Caco-2 (cell line): ENCODE measurements around the gene ACTL7B. TPM values are rescaled to one million over a fixed set of nuclear protein-coding genes. Genes with fewer than 3 reads are reported as not detected.
"Not testable (repeated sequence)": the region's sequence is repeated elsewhere in the genome, so short reads cannot be mapped to it uniquely, and the experiment has no call there.

Experiments used
- BruUV-seq: library from RNA; stranded (reverse); fragments of 400-500 nt; replicated peaks from 2 replicates; lab custom pipeline; 2021; lab: Mats Ljungman, UMichigan
- CTCF ChIA-PET: fragments of 300-600 bp; sonication (Branson Sonifier 250); formaldehyde crosslinking; loops from one replicate; lab custom pipeline; 2022; ENCODE audit warnings: antibody characterized with exemption; lab: Charles Lee
- POLR2A ChIA-PET: fragments of 300-600 bp; sonication (Branson Sonifier 250); formaldehyde crosslinking; loops from one replicate; lab custom pipeline; 2022; ENCODE audit warnings: antibody characterized with exemption; lab: Charles Lee
- DNase-seq, 2 experiments: peaks; one replicate each; pipeline versions ENCODE4 v3.0.0 to v3.0.0-alpha.2; 2020 to 2022
- H3K27me3 ChIP-seq: replicated peaks from 2 replicates; pipeline ENCODE4 v1.6.0; 2011; ENCODE audit warnings: low read length; ENCODE audit not compliant: control insufficient read depth, insufficient read depth
- H3K36me3 ChIP-seq: 2 replicates; pipeline ENCODE4 v1.5.1; 2011; ENCODE audit warnings: low read length; ENCODE audit not compliant: control insufficient read depth, insufficient read depth
- H3K4me1 ChIP-seq: fragments of 250-450 bp; sonication (Bioruptor Pico); 2 replicates; pipeline ENCODE4 v1.5.1; 2020; ENCODE audit warnings: mild to moderate bottlenecking
- H3K4me3 ChIP-seq: 2 replicates; pipeline ENCODE4 v1.5.1; 2011; ENCODE audit warnings: low read depth, mild to moderate bottlenecking, control low read depth, low read length
- H3K9me3 ChIP-seq: fragments of 250-450 bp; sonication (Bioruptor Pico); 2 replicates; pipeline ENCODE4 v1.5.1; 2020; ENCODE audit warnings: mild to moderate bottlenecking, moderate library complexity
- H3K27ac Mint-ChIP-seq: one replicate; pipeline ENCODE4 v1.8.0; 2022; ENCODE audit warnings: mixed read lengths; ENCODE audit not compliant: unreplicated experiment
- H3K27me3 Mint-ChIP-seq: one replicate; pipeline ENCODE4 v1.8.0; 2022; ENCODE audit warnings: mixed read lengths; ENCODE audit not compliant: insufficient read depth, unreplicated experiment
- H3K36me3 Mint-ChIP-seq: one replicate; pipeline ENCODE4 v1.8.0; 2022; ENCODE audit warnings: mild to moderate bottlenecking, mixed read lengths; ENCODE audit not compliant: insufficient read depth, unreplicated experiment
- H3K4me1 Mint-ChIP-seq: one replicate; pipeline ENCODE4 v1.8.0; 2022; ENCODE audit warnings: low read depth, mixed read lengths; ENCODE audit not compliant: unreplicated experiment
- H3K4me3 Mint-ChIP-seq: one replicate; pipeline ENCODE4 v1.8.0; 2022; ENCODE audit warnings: mild to moderate bottlenecking, moderate library complexity, mixed read lengths; ENCODE audit not compliant: unreplicated experiment
- H3K9me3 Mint-ChIP-seq: one replicate; pipeline ENCODE4 v1.8.0; 2022; ENCODE audit warnings: mixed read lengths; ENCODE audit not compliant: unreplicated experiment
- CTCF ChIP-seq, 2 experiments: fragments of 200-600 bp in 1 of 2; IDR thresholded peaks; 1 replicate in 1 of 2; 2 replicates in 1 of 2; pipeline versions ENCODE4 v1.5.1 to v1.8.0; 2011 to 2022; ENCODE audit warnings: antibody characterized with exemption in 1 of 2, control low read depth in 1 of 2, inconsistent platforms in 1 of 2, low read depth in 1 of 2, low read length in 1 of 2, mild to moderate bottlenecking in 1 of 2, moderate library complexity in 1 of 2; ENCODE audit not compliant: insufficient read depth in 1 of 2, severe bottlenecking in 1 of 2, unreplicated experiment in 1 of 2
- intact Hi-C: fragments of 100-400 bp; cut with micrococcal nuclease; formaldehyde crosslinking; loops from one replicate; pipeline ENCODE4 v1.10.0; 2022; ENCODE audit not compliant: unreplicated experiment
- total RNA-seq: library from RNA; stranded (reverse); gene quantifications from 2 replicates; pipeline ENCODE4 v1.2.3, GENCODE V29; 2022

ACTL7B gene
- total RNA-seq, 1 experiment from 2014 or later, result not detected

DNA sequence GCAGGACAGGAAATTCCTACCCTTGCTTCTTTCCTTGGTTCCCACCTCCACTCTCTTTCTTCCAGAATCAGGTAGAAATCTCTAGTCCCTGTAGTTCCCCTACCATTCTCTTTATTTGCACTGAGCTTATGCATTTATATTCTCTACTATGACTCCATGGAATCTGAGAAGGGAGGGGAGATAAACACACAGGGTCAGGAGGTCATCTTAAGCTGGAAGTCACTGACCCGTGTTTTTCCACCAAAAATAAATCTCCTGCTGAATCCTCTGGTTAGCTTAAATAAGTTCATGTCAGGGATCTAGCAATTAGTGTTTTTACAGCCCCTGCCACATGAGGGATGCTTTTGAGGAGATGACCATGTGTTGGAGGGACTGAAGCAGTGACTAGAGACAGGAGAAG lies 3.7 kb downstream of the ACTL7B start:
- ChIA-PET POLR2A (interaction anchor here (0.5 kb wide), 1 partner anchor 12 kb away, joined by 4 read pairs; no protein-coding TSS in a partner anchor), CTCF (interaction anchor here (0.5 kb wide), 1 partner anchor 104 kb away, joined by 3 read pairs; no protein-coding TSS in a partner anchor)
- TF ChIP-seq CTCF (IDR thresholded peaks at IDR 0.05; ENCODE audit: insufficient read depth in 1 of 2, low read depth in 1 of 2, low read length in 1 of 2, severe bottlenecking in 1 of 2, unreplicated experiment in 1 of 2), result no peak
- no peaks in the 10 kb centered on the region for H3K36me3 ChIP-seq
- Mint-ChIP-seq H3K36me3 (no peaks in the 10 kb centered on the region), H3K27ac (no peak overlapping the region), H3K9me3 (no peaks in the 10 kb centered on the region), H3K27me3 (no peaks in the 10 kb centered on the region), H3K4me3 (no peak overlapping the region), H3K4me1 (peaks cover 10% of the 10 kb centered on the region)
- no peaks in the 10 kb centered on the region for H3K9me3 ChIP-seq
- intact Hi-C loops, result loop anchor here (5.0 kb wide), 2 partner anchors 50 to 80 kb away; partner anchors contain the start of genes ABITRAM and ELP1
- peak in 1 of 2 experiments; percentile 13 for DNase-seq
- peaks cover 7% of the 10 kb centered on the region for H3K4me1 ChIP-seq
- no peaks in the 10 kb centered on the region for H3K27me3 ChIP-seq
- no TSS peak for BruUV-seq
- no peak overlapping the region for H3K4me3 ChIP-seq

GRCh38 chr9:108851138-108851537 lies 4.6 kb downstream of the ACTL7B start:
- Histone ChIP-seq H3K36me3 (no peaks in the 10 kb centered on the region), H3K4me3 (no peak overlapping the region), H3K4me1 (peaks cover 7% of the 10 kb centered on the region), H3K9me3 (no peaks in the 10 kb centered on the region), H3K27me3 (no peaks in the 10 kb centered on the region)
- no peak overlapping the region for H3K4me3 Mint-ChIP-seq
- H3K27me3 Mint-ChIP-seq, result no peaks in the 10 kb centered on the region
- H3K4me1 Mint-ChIP-seq, result peaks cover 10% of the 10 kb centered on the region
- ChIA-PET POLR2A (no interaction called here), CTCF (no interaction called here)
- DNase-seq, result no peak
- TF ChIP-seq CTCF (IDR thresholded peaks at IDR 0.05; ENCODE audit: insufficient read depth in 1 of 2, low read depth in 1 of 2, low read length in 1 of 2, severe bottlenecking in 1 of 2, unreplicated experiment in 1 of 2), result no peak
- BruUV-seq, result no TSS peak
- H3K27ac Mint-ChIP-seq, result no peak overlapping the region
- intact Hi-C loops, result loop anchor here (5.0 kb wide), 2 partner anchors 51 to 81 kb away; partner anchors contain the start of genes ABITRAM and ELP1
- H3K9me3 Mint-ChIP-seq, result no peaks in the 10 kb centered on the region
- H3K36me3 Mint-ChIP-seq, result no peaks in the 10 kb centered on the region

GRCh38 chr9:108850293-108850897 lies 5.4 kb downstream of the ACTL7B start:
- BruUV-seq, result no TSS peak
- CTCF ChIA-PET, result interaction anchor here (1.3 kb wide), 1 partner anchor 104 kb away, joined by 3 read pairs; no protein-coding TSS in a partner anchor
- no peaks in the 10 kb centered on the region for H3K27me3 ChIP-seq
- intact Hi-C loops, result loop anchor here (1.0 to 5.0 kb wide), 4 partner anchors 19 to 104 kb away; partner anchors contain the start of genes ABITRAM and ELP1
- Mint-ChIP-seq H3K36me3 (no peaks in the 10 kb centered on the region), H3K4me1 (peaks cover 10% of the 10 kb centered on the region), H3K27me3 (no peaks in the 10 kb centered on the region), H3K4me3 (no peak overlapping the region), H3K9me3 (no peaks in the 10 kb centered on the region), H3K27ac (no peak overlapping the region)
- H3K9me3 ChIP-seq, result no peaks in the 10 kb centered on the region
- no peaks in the 10 kb centered on the region for H3K36me3 ChIP-seq
- POLR2A ChIA-PET, result no interaction called here
- H3K4me1 ChIP-seq, result peaks cover 7% of the 10 kb centered on the region
- DNase-seq, result peak in 1 of 2 experiments; percentile 17
- H3K4me3 ChIP-seq, result no peak overlapping the region
- TF ChIP-seq CTCF (IDR thresholded peaks at IDR 0.05; ENCODE audit: insufficient read depth in 1 of 2, low read depth in 1 of 2, low read length in 1 of 2, severe bottlenecking in 1 of 2, unreplicated experiment in 1 of 2), result peak; percentile 23 to 56

GRCh38 chr9:108848296-108848695 lies 7.5 kb downstream of the ACTL7B start:
- H3K9me3 ChIP-seq, BruUV-seq, intact Hi-C loops, H3K27ac Mint-ChIP-seq, H3K4me1 ChIP-seq, H3K27me3 ChIP-seq, H3K4me1 Mint-ChIP-seq, DNase-seq, H3K9me3 Mint-ChIP-seq, H3K36me3 ChIP-seq, H3K4me3 Mint-ChIP-seq, H3K36me3 Mint-ChIP-seq, H3K4me3 ChIP-seq, H3K27me3 Mint-ChIP-seq, POLR2A ChIA-PET, CTCF ChIA-PET: not testable (repeated sequence)
